ENCODE data around the gene SPAG16.

SPAG16 gene

GRCh38 chr2:214311031-214311533 is 1026.8 kb downstream of the SPAG16 start:
- peak; percentile 71 for ATAC-seq

DNA sequence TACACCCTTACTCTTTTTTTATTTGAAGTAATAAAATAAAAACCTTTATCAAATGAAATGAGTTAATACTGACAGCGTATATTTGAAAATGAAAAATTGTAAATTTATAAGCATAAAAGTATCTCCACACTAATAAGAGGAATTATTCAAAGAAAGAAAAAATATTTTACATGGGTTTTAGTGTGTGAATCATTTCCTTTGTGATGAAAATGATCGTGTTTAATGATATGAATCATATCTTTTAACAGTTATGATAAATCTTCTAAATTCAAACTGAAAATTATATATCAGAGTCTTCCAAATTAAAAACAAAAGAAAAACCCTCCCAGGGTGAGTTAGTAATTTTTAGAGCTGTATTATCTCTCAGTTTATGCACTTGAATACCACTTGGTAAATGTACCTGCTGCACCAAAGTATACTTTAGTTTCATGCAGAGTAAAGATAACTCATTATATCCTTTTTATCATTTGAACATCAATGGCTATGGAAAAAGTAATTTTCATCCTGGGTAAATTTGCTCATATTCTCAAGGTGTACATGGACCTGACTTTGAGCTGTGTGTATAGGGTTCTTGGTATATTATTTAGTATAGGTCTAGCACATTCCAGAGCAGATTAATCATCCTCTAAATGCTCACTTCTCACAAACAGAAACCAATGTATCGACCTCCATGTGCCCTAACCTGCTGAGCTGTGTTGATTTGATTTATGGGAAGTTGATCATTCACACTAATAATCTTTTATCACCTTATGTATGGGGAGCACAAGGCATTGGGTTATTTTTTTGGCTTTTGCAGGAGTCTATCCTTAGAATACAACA is 1027.9 kb downstream of the SPAG16 start:
- ATAC-seq, result peak; percentile 66
- no peak for TF ChIP-seq POU6F1 (CRISPR knock-in tag; IDR thresholded peaks at IDR 0.05; ENCODE audit: borderline replicate concordance, low read depth)
- TF ChIP-seq OSR1 (CRISPR knock-in tag; IDR thresholded peaks at IDR 0.05), result no peak
- TF ChIP-seq SNAI2 (CRISPR knock-in tag; IDR thresholded peaks at IDR 0.05), result no peak
- TF ChIP-seq BACH2 (CRISPR knock-in tag; IDR thresholded peaks at IDR 0.05; ENCODE audit: borderline replicate concordance), result no peak
- TF ChIP-seq ZNF565 (CRISPR knock-in tag; conservative IDR thresholded peaks at IDR 0.05; ENCODE audit: low read depth), result no peak

More at GRCh38 chr2:214311031-214311533, 1026.8 kb downstream of the SPAG16 start:
- TF ChIP-seq ARNTL (CRISPR knock-in tag; IDR thresholded peaks at IDR 0.05; ENCODE audit: borderline replicate concordance, low read depth) (no peak), OSR1 (CRISPR knock-in tag; IDR thresholded peaks at IDR 0.05) (no peak), BACH2 (CRISPR knock-in tag; IDR thresholded peaks at IDR 0.05; ENCODE audit: borderline replicate concordance) (no peak), ZC3H10 (CRISPR knock-in tag; IDR thresholded peaks at IDR 0.05) (no peak), RARB (CRISPR knock-in tag; IDR thresholded peaks at IDR 0.05) (no peak), CREB5 (CRISPR knock-in tag; IDR thresholded peaks at IDR 0.05; ENCODE audit: low read depth) (no peak), ISL1 (CRISPR knock-in tag; IDR thresholded peaks at IDR 0.05) (no peak), PATZ1 (CRISPR knock-in tag; IDR thresholded peaks at IDR 0.05; ENCODE audit: borderline replicate concordance) (no peak), ESRRG (CRISPR knock-in tag; IDR thresholded peaks at IDR 0.05) (no peak), ZNF565 (CRISPR knock-in tag; conservative IDR thresholded peaks at IDR 0.05; ENCODE audit: low read depth) (no peak)

DNA sequence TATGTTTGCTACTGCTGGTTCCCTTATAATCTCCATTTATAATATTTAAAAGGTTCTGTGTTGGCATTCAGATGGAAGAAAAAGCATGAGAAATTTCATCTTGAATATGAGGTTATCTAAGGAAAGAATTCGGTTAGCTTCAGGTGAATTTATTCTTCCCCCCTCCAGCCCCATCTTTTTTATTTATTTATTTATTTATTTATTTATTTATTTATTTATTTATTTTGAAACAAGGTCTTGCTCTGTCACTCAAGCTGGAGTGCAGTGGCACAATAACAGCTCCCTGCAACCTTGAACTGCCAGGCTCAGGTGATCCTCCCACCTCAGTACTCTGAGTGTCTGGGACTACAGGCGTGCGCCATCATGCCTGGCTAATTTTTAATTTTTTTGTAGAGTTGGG is 1031.1 kb downstream of the SPAG16 start:
- no peak for ATAC-seq
- TF ChIP-seq PATZ1 (CRISPR knock-in tag; IDR thresholded peaks at IDR 0.05; ENCODE audit: borderline replicate concordance) (no peak), TSHZ2 (CRISPR knock-in tag; IDR thresholded peaks at IDR 0.05) (no peak), ARNTL (CRISPR knock-in tag; IDR thresholded peaks at IDR 0.05; ENCODE audit: borderline replicate concordance, low read depth) (no peak), RARB (CRISPR knock-in tag; IDR thresholded peaks at IDR 0.05) (no peak), ZNF70 (CRISPR knock-in tag; IDR thresholded peaks at IDR 0.05) (no peak), ESRRG (CRISPR knock-in tag; IDR thresholded peaks at IDR 0.05) (no peak), ZC3H10 (CRISPR knock-in tag; IDR thresholded peaks at IDR 0.05) (no peak), TCF4 (CRISPR knock-in tag; IDR thresholded peaks at IDR 0.05; ENCODE audit: borderline replicate concordance) (no peak), BACH2 (CRISPR knock-in tag; IDR thresholded peaks at IDR 0.05; ENCODE audit: borderline replicate concordance) (no peak), ZFP30 (CRISPR knock-in tag; IDR thresholded peaks at IDR 0.05) (no peak), CSDC2 (CRISPR knock-in tag; IDR thresholded peaks at IDR 0.05) (no peak), ZFP3 (CRISPR knock-in tag; IDR thresholded peaks at IDR 0.05) (no peak), POU6F1 (CRISPR knock-in tag; IDR thresholded peaks at IDR 0.05; ENCODE audit: borderline replicate concordance, low read depth) (no peak), ZNF8 (CRISPR knock-in tag; IDR thresholded peaks at IDR 0.05) (no peak), PPARA (CRISPR knock-in tag; IDR thresholded peaks at IDR 0.05; ENCODE audit: borderline replicate concordance) (no peak)
